Body of pancreas (tissue), 4 donors: Measurements from ENCODE around the gene DNAI7. TPM values are rescaled to one million over a fixed set of nuclear protein-coding genes. Genes with fewer than 3 reads are reported as not detected.

Experiments
- ATAC-seq: fragments of 150-250 bp; one replicate; pipeline ENCODE4 v1.9.1; 2016
- DNase-seq, 4 donors: peaks; one replicate each; pipeline ENCODE4 v3.0.0-alpha.2; 2019
- H3K27ac ChIP-seq, 4 donors: fragments of 200-600 bp; sonication (generic); 1 replicate in 3 of 4; 2 replicates in 1 of 4; pipeline versions ENCODE4 v1.5.1 to v1.6.1; 2016 to 2019; ENCODE audit warnings: mild to moderate bottlenecking in 1 of 4, mixed read lengths in 1 of 4, moderate library complexity in 1 of 4
- H3K27me3 ChIP-seq, 2 donors: fragments of 200-600 bp; sonication (generic); one replicate each; pipeline ENCODE4 v1.6.0; 2016; ENCODE audit warnings: mild to moderate bottlenecking in 1 of 2
- H3K36me3 ChIP-seq, 2 donors: fragments of 200-600 bp; sonication (generic); replicated peaks in 1 of 2; 2 replicates each; pipeline ENCODE4 v1.5.1; 2016; ENCODE audit warnings: low read depth in 2 of 2; ENCODE audit not compliant: insufficient read depth in 1 of 2
- H3K4me1 ChIP-seq: fragments of 200-600 bp; sonication (generic); one replicate; pipeline ENCODE4 v1.6.0; 2016
- H3K4me3 ChIP-seq, 2 donors: fragments of 200-600 bp; sonication (generic); 1 replicate in 1 of 2; 2 replicates in 1 of 2; pipeline ENCODE4 v1.5.1; 2016 to 2019
- H3K9me3 ChIP-seq, 3 donors: fragments of 200-600 bp; sonication (generic); 1 replicate in 2 of 3; 2 replicates in 1 of 3; pipeline ENCODE4 v1.5.1; 2016
- CTCF ChIP-seq, 7 experiments: fragments of 450-650 bp in 4 of 7; fragments of 200-600 bp in 3 of 7; sonication (generic) in 3 of 7; IDR thresholded peaks; one replicate each; pipeline ENCODE4 v1.5.1; 2016 to 2019; ENCODE audit warnings: antibody characterized with exemption in 7 of 7
- POLR2A ChIP-seq, 3 donors: fragments of 450-650 bp; IDR thresholded peaks; one replicate each; pipeline ENCODE4 v1.6.1; 2016; ENCODE audit warnings: antibody characterized with exemption in 3 of 3, mild to moderate bottlenecking in 2 of 3
- WGBS, 2 donors: methylation state at CpG; one replicate each; pipeline ENCODE4 v1.1.5; 2017; 5-methylcytosine and 5-hydroxymethylcytosine counted together
- intact Hi-C: fragments of 100-400 bp; cut with DNase I; formaldehyde crosslinking; loops from one replicate; pipeline ENCODE4 v1.15.1; 2023
- total RNA-seq, 2 donors: library from RNA; depleted of rRNA; stranded (reverse); fragments of >200 nt; gene quantifications; one replicate each; pipeline ENCODE4 v1.1.0, GENCODE V29; 2016

Gene DNAI7
- total RNA-seq, 2 donors from 2014 or later: 0.26 TPM; not detected in 1

GRCh38 chr12:25236626-25237025, 41.7 kb upstream of the DNAI7 start:
- TF ChIP-seq POLR2A (IDR thresholded peaks at IDR 0.05) (no peak), CTCF (IDR thresholded peaks at IDR 0.05) (no peak)
- intact Hi-C loops: no loop called here
- H3K4me1 ChIP-seq: no peaks in the 10 kb centered on the region
- no peak overlapping the region for H3K27ac ChIP-seq
- DNase-seq (no peak), ATAC-seq (no peak)
- no peaks in the 10 kb centered on the region for H3K9me3 ChIP-seq
- WGBS, 2 donors: 70 to 75% methylated on average over 4 of the region's 4 CpGs
- no peaks in the 10 kb centered on the region for H3K27me3 ChIP-seq
- no peak overlapping the region for H3K4me3 ChIP-seq
- peaks cover 0 to 4% of the 10 kb centered on the region in 2 donors for H3K36me3 ChIP-seq

DNA sequence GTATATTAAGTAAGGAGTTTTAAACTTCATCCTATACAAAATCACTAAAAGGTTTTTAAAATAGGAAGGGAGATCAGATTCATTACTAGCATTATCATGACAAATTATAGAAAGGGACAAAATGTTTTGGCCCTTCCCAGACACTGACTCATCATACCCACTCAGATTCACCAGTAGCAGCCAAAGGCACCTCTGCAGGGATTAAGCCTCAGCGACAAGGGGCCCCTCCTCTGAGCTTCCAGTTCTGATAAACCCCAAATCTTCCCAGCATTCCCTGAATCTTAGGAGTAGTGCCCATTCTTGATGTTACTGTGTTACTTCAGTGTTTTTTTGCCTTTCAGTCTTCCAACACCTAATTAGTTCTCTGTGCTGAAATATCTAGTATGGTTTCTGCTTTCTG, 41.2 kb upstream of the DNAI7 start:
- Histone ChIP-seq H3K27ac (no peak overlapping the region), H3K4me3 (no peak overlapping the region), H3K9me3 (no peaks in the 10 kb centered on the region), H3K36me3 (peaks cover 0 to 4% of the 10 kb centered on the region in 2 donors), H3K4me1 (no peaks in the 10 kb centered on the region), H3K27me3 (no peaks in the 10 kb centered on the region)
- ATAC-seq (no peak), DNase-seq (no peak)
- 65 to 69% methylated on average over 1 of the region's 1 CpG for WGBS, 2 donors
- TF ChIP-seq CTCF (IDR thresholded peaks at IDR 0.05) (no peak), POLR2A (IDR thresholded peaks at IDR 0.05) (no peak)
- intact Hi-C loops: no loop called here

DNA sequence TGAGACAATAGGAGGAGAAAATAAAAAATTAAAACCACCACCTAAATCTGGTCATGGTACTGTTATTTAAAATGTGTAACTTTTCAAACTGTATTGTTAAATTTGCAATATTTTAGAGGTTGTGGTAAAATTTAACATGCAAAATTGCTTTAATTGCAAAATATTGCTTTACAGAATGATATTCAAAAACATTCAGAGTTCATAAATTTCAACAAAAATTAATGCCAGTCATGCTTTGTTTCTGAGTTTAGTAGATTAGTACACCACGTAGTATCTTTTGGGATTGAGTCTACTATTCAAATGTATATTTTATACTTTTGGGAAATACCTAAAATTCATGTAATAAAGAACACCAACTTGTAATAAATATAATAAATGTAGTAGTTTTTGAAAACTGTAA, 18.4 kb upstream of the DNAI7 start:
- ATAC-seq (no peak), DNase-seq (no peak)
- H3K4me3 ChIP-seq: no peak overlapping the region
- H3K27me3 ChIP-seq: no peaks in the 10 kb centered on the region
- no peak overlapping the region for H3K27ac ChIP-seq
- TF ChIP-seq CTCF (IDR thresholded peaks at IDR 0.05) (no peak), POLR2A (IDR thresholded peaks at IDR 0.05) (no peak)
- WGBS, 2 donors: 92 to 97% methylated on average over 1 of the region's 1 CpG
- H3K4me1 ChIP-seq: no peaks in the 10 kb centered on the region
- intact Hi-C loops: no loop called here
- H3K36me3 ChIP-seq: no peaks in the 10 kb centered on the region
- no peaks in the 10 kb centered on the region for H3K9me3 ChIP-seq

- no peak overlapping the region for H3K27ac ChIP-seq
- TF ChIP-seq POLR2A (IDR thresholded peaks at IDR 0.05) (no peak), CTCF (IDR thresholded peaks at IDR 0.05) (no peak)
- H3K36me3 ChIP-seq: no peaks in the 10 kb centered on the region
- no peak for ATAC-seq
- intact Hi-C loops: no loop called here
- H3K4me3 ChIP-seq: no peak overlapping the region
- no peaks in the 10 kb centered on the region for H3K27me3 ChIP-seq
- no peak for DNase-seq
- 65 to 92% methylated on average over 1 of the region's 1 CpG for WGBS, 2 donors
- no peaks in the 10 kb centered on the region for H3K9me3 ChIP-seq
- H3K4me1 ChIP-seq: no peaks in the 10 kb centered on the region
These were observed 13.6 kb upstream of the DNAI7 start for GRCh38 chr12:25208554-25208953.

GRCh38 chr12:25207846-25208245, 12.9 kb upstream of the DNAI7 start:
- DNase-seq (no peak), ATAC-seq (no peak)
- H3K4me1 ChIP-seq: peaks cover 3% of the 10 kb centered on the region

More at GRCh38 chr12:25207846-25208245, 12.9 kb upstream of the DNAI7 start:
- H3K9me3 ChIP-seq: no peaks in the 10 kb centered on the region
- no peak overlapping the region for H3K27ac ChIP-seq
- H3K4me3 ChIP-seq: no peak overlapping the region
- H3K27me3 ChIP-seq: no peaks in the 10 kb centered on the region
- H3K36me3 ChIP-seq: no peaks in the 10 kb centered on the region
- WGBS, 2 donors: 41 to 52% methylated on average over 1 of the region's 1 CpG
- TF ChIP-seq POLR2A (IDR thresholded peaks at IDR 0.05) (no peak), CTCF (IDR thresholded peaks at IDR 0.05) (no peak)
- intact Hi-C loops: no loop called here
